Prostate gland (tissue), 2 donors: Measurements from ENCODE around the gene ARFGAP1.

Experiments
- POLR2A ChIP-seq: fragments of 450-650 bp; IDR thresholded peaks from one replicate; pipeline ENCODE4 v1.6.1; 2016; ENCODE audit warnings: antibody characterized with exemption, mild to moderate bottlenecking
- POLR2AphosphoS5 ChIP-seq: sonication (generic); formaldehyde crosslinking; IDR thresholded peaks from one replicate; pipeline ENCODE4 v1.6.1; 2017; ENCODE audit warnings: antibody characterized with exemption
- TF ChIP-seq, protein P1 (sequence below), 4 experiments: fragments of 200-600 bp in 2 of 4; fragments of 450-650 bp in 2 of 4; sonication (generic) in 2 of 4; IDR thresholded peaks; 1 replicate in 3 of 4; 2 replicates in 1 of 4; pipeline ENCODE4 v1.5.1; 2016 to 2019; ENCODE audit warnings: antibody characterized with exemption in 4 of 4, mild to moderate bottlenecking in 2 of 4, moderate library complexity in 2 of 4

DNA sequence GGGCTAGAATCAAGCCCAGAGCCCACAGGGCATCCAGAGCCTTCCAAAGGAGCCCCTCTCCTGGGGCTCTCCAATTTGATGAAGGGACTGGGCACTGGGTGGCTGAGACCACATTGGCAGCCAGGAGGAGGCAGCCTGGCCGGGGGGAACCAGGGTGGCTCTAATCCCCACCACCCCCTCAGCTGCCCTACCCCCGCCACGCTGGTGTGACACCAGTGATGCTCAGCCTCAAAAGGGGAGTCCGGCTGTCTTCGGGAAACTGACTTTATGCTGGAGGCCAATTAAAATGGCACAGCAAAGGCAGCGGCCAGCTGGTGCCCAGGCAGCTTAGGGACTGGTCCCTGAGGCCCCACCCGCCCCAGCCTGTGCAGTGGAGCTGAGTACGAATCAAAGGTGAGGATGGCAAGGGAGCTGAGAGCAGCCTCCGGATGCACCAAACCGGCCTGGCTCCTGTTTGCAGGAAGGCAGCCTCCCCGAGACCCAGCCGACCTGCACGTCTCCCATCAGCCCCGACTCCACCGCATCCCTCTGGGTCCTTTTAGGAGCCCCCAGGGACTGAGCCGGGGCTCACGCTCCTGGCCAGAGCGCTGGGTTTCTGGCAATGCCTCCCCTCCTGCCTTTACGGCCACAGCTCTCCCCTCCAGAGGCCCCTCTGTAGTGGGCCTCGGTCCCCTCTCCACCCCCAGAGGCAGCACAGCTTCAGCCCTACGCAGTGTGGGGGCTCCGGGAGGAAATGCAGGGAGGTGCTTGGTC, 60.1 kb downstream of the ARFGAP1 start:
- TF ChIP-seq POLR2A (no peak), POLR2AphosphoS5 (no peak)
- TF ChIP-seq, protein P1, sequence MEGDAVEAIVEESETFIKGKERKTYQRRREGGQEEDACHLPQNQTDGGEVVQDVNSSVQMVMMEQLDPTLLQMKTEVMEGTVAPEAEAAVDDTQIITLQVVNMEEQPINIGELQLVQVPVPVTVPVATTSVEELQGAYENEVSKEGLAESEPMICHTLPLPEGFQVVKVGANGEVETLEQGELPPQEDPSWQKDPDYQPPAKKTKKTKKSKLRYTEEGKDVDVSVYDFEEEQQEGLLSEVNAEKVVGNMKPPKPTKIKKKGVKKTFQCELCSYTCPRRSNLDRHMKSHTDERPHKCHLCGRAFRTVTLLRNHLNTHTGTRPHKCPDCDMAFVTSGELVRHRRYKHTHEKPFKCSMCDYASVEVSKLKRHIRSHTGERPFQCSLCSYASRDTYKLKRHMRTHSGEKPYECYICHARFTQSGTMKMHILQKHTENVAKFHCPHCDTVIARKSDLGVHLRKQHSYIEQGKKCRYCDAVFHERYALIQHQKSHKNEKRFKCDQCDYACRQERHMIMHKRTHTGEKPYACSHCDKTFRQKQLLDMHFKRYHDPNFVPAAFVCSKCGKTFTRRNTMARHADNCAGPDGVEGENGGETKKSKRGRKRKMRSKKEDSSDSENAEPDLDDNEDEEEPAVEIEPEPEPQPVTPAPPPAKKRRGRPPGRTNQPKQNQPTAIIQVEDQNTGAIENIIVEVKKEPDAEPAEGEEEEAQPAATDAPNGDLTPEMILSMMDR (IDR thresholded peaks at IDR 0.05) = no peak
